ENCODE data around the gene RTN4R.
"Not testable (repeated sequence)": the region's sequence is repeated elsewhere in the genome, so short reads cannot be mapped to it uniquely, and the experiment has no call there.

RTN4R gene

GRCh38 chr22:20304646-20305045 is 36.5 kb upstream of the RTN4R start:
- H3K27me3 ChIP-seq (ENCODE audit: insufficient read depth, low read length, poor library complexity, severe bottlenecking), result peaks cover 5% of the 10 kb centered on the region
- no peak overlapping the region for H3K9ac ChIP-seq (ENCODE audit: low read depth, low read length, poor library complexity, severe bottlenecking)
- H4K20me1 ChIP-seq (ENCODE audit: insufficient read depth, low read length, poor library complexity, severe bottlenecking), result no peaks in the 10 kb centered on the region
- no peak overlapping the region for H3K4me3 ChIP-seq (ENCODE audit: low read length, poor library complexity, severe bottlenecking)
- TF ChIP-seq EZH2phosphoT487 (IDR thresholded peaks at IDR 0.05; ENCODE audit: borderline replicate concordance) (no peak), CTCF (conservative IDR thresholded peaks at IDR 0.05; ENCODE audit: low read length) (no peak)
- no peak overlapping the region for H3K4me2 ChIP-seq (ENCODE audit: low read depth, low read length, poor library complexity, severe bottlenecking)
- H3F3A ChIP-seq (ENCODE audit: low read depth), result no peaks in the 10 kb centered on the region
- no peaks in the 10 kb centered on the region for H3K9me2 ChIP-seq (replicated peaks; ENCODE audit: low read depth, low read length)
- H3K4me1 ChIP-seq (ENCODE audit: insufficient read depth, low read length, poor library complexity, severe bottlenecking), result peaks cover 11% of the 10 kb centered on the region
- H3K79me2 ChIP-seq (ENCODE audit: insufficient read depth, low read length), result no peaks in the 10 kb centered on the region
- H2AFZ ChIP-seq (ENCODE audit: low read length), result no peak overlapping the region
- H3K9me3 ChIP-seq (ENCODE audit: insufficient read depth, low read depth, low read length), result no peaks in the 10 kb centered on the region
- H3K36me3 ChIP-seq (ENCODE audit: insufficient read depth, low read length), result no peaks in the 10 kb centered on the region

GRCh38 chr22:20303229-20303534 is 35.1 kb upstream of the RTN4R start:
- H3K4me1 ChIP-seq (ENCODE audit: insufficient read depth, low read length, poor library complexity, severe bottlenecking), result peaks cover 11% of the 10 kb centered on the region
- not testable (repeated sequence) for H3K9me2 ChIP-seq (replicated peaks; ENCODE audit: low read depth, low read length); H3K4me2 ChIP-seq (ENCODE audit: low read depth, low read length, poor library complexity, severe bottlenecking); H3K36me3 ChIP-seq (ENCODE audit: insufficient read depth, low read length); H3F3A ChIP-seq (ENCODE audit: low read depth); H3K27me3 ChIP-seq (ENCODE audit: insufficient read depth, low read length, poor library complexity, severe bottlenecking); H4K20me1 ChIP-seq (ENCODE audit: insufficient read depth, low read length, poor library complexity, severe bottlenecking); H3K9me3 ChIP-seq (ENCODE audit: insufficient read depth, low read depth, low read length); H3K79me2 ChIP-seq (ENCODE audit: insufficient read depth, low read length); H3K4me3 ChIP-seq (ENCODE audit: low read length, poor library complexity, severe bottlenecking); H3K9ac ChIP-seq (ENCODE audit: low read depth, low read length, poor library complexity, severe bottlenecking); H2AFZ ChIP-seq (ENCODE audit: low read length)

- H3K4me2 ChIP-seq (ENCODE audit: low read depth, low read length, poor library complexity, severe bottlenecking), result no peak overlapping the region
- H4K20me1 ChIP-seq (ENCODE audit: insufficient read depth, low read length, poor library complexity, severe bottlenecking), result no peaks in the 10 kb centered on the region
- no peaks in the 10 kb centered on the region for H3F3A ChIP-seq (ENCODE audit: low read depth)
- no peaks in the 10 kb centered on the region for H3K36me3 ChIP-seq (ENCODE audit: insufficient read depth, low read length)
- no peaks in the 10 kb centered on the region for H3K9me2 ChIP-seq (replicated peaks; ENCODE audit: low read depth, low read length)
- TF ChIP-seq CTCF (conservative IDR thresholded peaks at IDR 0.05; ENCODE audit: low read length), result no peak
- TF ChIP-seq EZH2phosphoT487 (IDR thresholded peaks at IDR 0.05; ENCODE audit: borderline replicate concordance), result no peak
- H3K9me3 ChIP-seq (ENCODE audit: insufficient read depth, low read depth, low read length), result no peaks in the 10 kb centered on the region
- H3K4me1 ChIP-seq (ENCODE audit: insufficient read depth, low read length, poor library complexity, severe bottlenecking), result peaks cover 11% of the 10 kb centered on the region
- no peaks in the 10 kb centered on the region for H3K79me2 ChIP-seq (ENCODE audit: insufficient read depth, low read length)
- H3K4me3 ChIP-seq (ENCODE audit: low read length, poor library complexity, severe bottlenecking), result no peak overlapping the region
- H2AFZ ChIP-seq (ENCODE audit: low read length), result no peak overlapping the region
- H3K9ac ChIP-seq (ENCODE audit: low read depth, low read length, poor library complexity, severe bottlenecking), result no peak overlapping the region
- H3K27me3 ChIP-seq (ENCODE audit: insufficient read depth, low read length, poor library complexity, severe bottlenecking), result peaks cover 5% of the 10 kb centered on the region
Measured at GRCh38 chr22:20302438-20303228, 34.5 kb upstream of the RTN4R start.

- Histone ChIP-seq H3K79me2 (ENCODE audit: insufficient read depth, low read length) (no peaks in the 10 kb centered on the region), H2AFZ (ENCODE audit: low read length) (no peak overlapping the region; the same call in 1 of the 2 replicates), H3K9ac (ENCODE audit: low read depth, low read length, poor library complexity, severe bottlenecking) (no peak overlapping the region), H4K20me1 (ENCODE audit: insufficient read depth, low read length, poor library complexity, severe bottlenecking) (no peaks in the 10 kb centered on the region), H3K9me2 (replicated peaks; ENCODE audit: low read depth, low read length) (no peaks in the 10 kb centered on the region), H3K4me2 (ENCODE audit: low read depth, low read length, poor library complexity, severe bottlenecking) (peak overlapping the region; percentile 35), H3K4me1 (ENCODE audit: insufficient read depth, low read length, poor library complexity, severe bottlenecking) (no peaks in the 10 kb centered on the region), H3K36me3 (ENCODE audit: insufficient read depth, low read length) (no peaks in the 10 kb centered on the region), H3K4me3 (ENCODE audit: low read length, poor library complexity, severe bottlenecking) (peak overlapping the region; percentile 64), H3K9me3 (ENCODE audit: insufficient read depth, low read depth, low read length) (no peaks in the 10 kb centered on the region), H3F3A (ENCODE audit: low read depth) (no peaks in the 10 kb centered on the region), H3K27me3 (ENCODE audit: insufficient read depth, low read length, poor library complexity, severe bottlenecking) (peaks cover 5% of the 10 kb centered on the region)
- no peak for TF ChIP-seq EZH2phosphoT487 (IDR thresholded peaks at IDR 0.05; ENCODE audit: borderline replicate concordance)
- TF ChIP-seq CTCF (conservative IDR thresholded peaks at IDR 0.05; ENCODE audit: low read length), result no peak
Measured at GRCh38 chr22:20299746-20300136, 31.6 kb upstream of the RTN4R start.

Measured in Loucy (cell line).